HCT116 (cell line): Measurements from ENCODE around the gene AGRP. TPM values are rescaled to one million over a fixed set of nuclear protein-coding genes. Genes with fewer than 3 reads are reported as not detected.

Experiments
- ATAC-seq: fragments of 200-7000 bp; cut with Tn5 transposase; 2 replicates; pipeline ENCODE4 v1.9.1; 2020; ENCODE audit warnings: mild to moderate bottlenecking, moderate library complexity
- BruUV-seq: library from RNA; stranded (reverse); fragments of 400-500 nt; replicated peaks from 2 replicates; lab custom pipeline; 2021; lab: Mats Ljungman, UMichigan
- CTCF ChIA-PET: fragments of 300-600 bp; sonication (Branson Sonifier 250); formaldehyde crosslinking; loops from one replicate; lab custom pipeline; 2021; ENCODE audit warnings: antibody characterized with exemption; lab: Charles Lee
- POLR2A ChIA-PET: fragments of 300-600, 350-600 bp; sonication (Branson Sonifier 250); formaldehyde crosslinking; loops from one replicate; lab custom pipeline; 2021; ENCODE audit warnings: antibody characterized with exemption; lab: Charles Lee
- RAD21 ChIA-PET, 2 experiments: fragments of 300-600 bp; sonication (Branson Sonifier 250); formaldehyde crosslinking; loops; one replicate each; lab custom pipeline; 2023; ENCODE audit warnings: low total read pairs in 2 of 2; ENCODE audit not compliant: uncharacterized antibody in 2 of 2, unreplicated experiment in 2 of 2, low non-redundant PET in 1 of 2; lab: Charles Lee
- DNase-seq: peaks from one replicate; pipeline ENCODE4 v3.0.0-alpha.2; 2010; ENCODE audit warnings: low read depth, low spot score
- H2AFZ ChIP-seq: fragments of 200-600 bp; shearing (Covaris generic), sonication (generic); 2 replicates; pipeline ENCODE4 v1.6.1; 2017; ENCODE audit warnings: low read depth, mixed run types, mixed read lengths, antibody characterized with exemption, low read length; ENCODE audit not compliant: poor library complexity, severe bottlenecking
- H3K27ac ChIP-seq: 2 replicates; pipeline ENCODE4 v1.5.1; 2012; ENCODE audit warnings: low read depth, low read length
- H3K27me3 ChIP-seq: fragments of 200-600 bp; sonication (generic); 2 replicates; pipeline ENCODE4 v1.6.1; 2016; ENCODE audit warnings: mixed run types, low read length, mixed read lengths; ENCODE audit not compliant: insufficient read depth
- H3K36me3 ChIP-seq, 2 experiments: fragments of 200-500 bp in 1 of 2; fragments of 200-600 bp in 1 of 2; sonication (Bioruptor generic) in 1 of 2; sonication (generic) in 1 of 2; 2 replicates each; pipeline versions ENCODE4 v1.5.1 to v1.6.1; 2014 to 2016; ENCODE audit warnings: low read length in 2 of 2, inconsistent platforms in 1 of 2, mixed read lengths in 1 of 2, mixed run types in 1 of 2; ENCODE audit not compliant: insufficient read depth in 2 of 2, control insufficient read depth in 1 of 2
- H3K4me1 ChIP-seq, 2 experiments: fragments of 200-600 bp in 1 of 2; sonication (generic) in 1 of 2; 2 replicates each; pipeline versions ENCODE4 v1.5.1 to v1.6.1; 2012 to 2017; ENCODE audit warnings: low read length in 2 of 2, inconsistent platforms in 1 of 2, mild to moderate bottlenecking in 1 of 2, mixed read lengths in 1 of 2, mixed run types in 1 of 2, moderate library complexity in 1 of 2; ENCODE audit not compliant: insufficient read depth in 2 of 2, control insufficient read depth in 1 of 2
- H3K4me2 ChIP-seq: fragments of 200-600 bp; sonication (generic); 2 replicates; pipeline ENCODE4 v1.6.1; 2017; ENCODE audit warnings: mixed run types, low read length, mixed read lengths
- H3K4me3 ChIP-seq, 2 experiments: fragments of 200-600 bp in 1 of 2; sonication (generic) in 1 of 2; replicated peaks in 1 of 2; 2 replicates each; pipeline ENCODE4 v1.5.1; 2011 to 2016; ENCODE audit warnings: low read length in 2 of 2, control low read depth in 1 of 2, low read depth in 1 of 2, mild to moderate bottlenecking in 1 of 2, mixed read lengths in 1 of 2, mixed run types in 1 of 2
- H3K79me2 ChIP-seq: fragments of 200-600 bp; sonication (generic); 2 replicates; pipeline ENCODE4 v1.6.1; 2017; ENCODE audit warnings: mild to moderate bottlenecking, mixed run types, low read length, moderate library complexity, mixed read lengths; ENCODE audit not compliant: insufficient read depth
- H3K9ac ChIP-seq: fragments of 200-600 bp; sonication (generic); 2 replicates; pipeline ENCODE4 v1.6.1; 2016; ENCODE audit warnings: low read length, mixed read lengths
- H3K9me2 ChIP-seq: fragments of 200-600 bp; sonication (generic), shearing (Covaris generic); 2 replicates; pipeline ENCODE4 v1.6.1; 2017; ENCODE audit warnings: mixed run types, mild to moderate bottlenecking, moderate library complexity; ENCODE audit not compliant: insufficient read depth
- H3K9me3 ChIP-seq, 2 experiments: fragments of 200-500 bp in 1 of 2; fragments of 200-600 bp in 1 of 2; sonication (Bioruptor generic) in 1 of 2; sonication (generic) in 1 of 2; 2 replicates each; pipeline ENCODE4 v1.6.1; 2014 to 2017; ENCODE audit warnings: low read length in 2 of 2, mixed read lengths in 2 of 2, inconsistent platforms in 1 of 2, low read depth in 1 of 2, mild to moderate bottlenecking in 1 of 2, mixed run types in 1 of 2, moderate library complexity in 1 of 2; ENCODE audit not compliant: control insufficient read depth in 1 of 2, insufficient read depth in 1 of 2
- H4K20me1 ChIP-seq: fragments of 200-600 bp; sonication (generic), shearing (Covaris generic); 2 replicates; pipeline ENCODE4 v1.6.1; 2017; ENCODE audit warnings: mixed run types, mild to moderate bottlenecking, moderate library complexity; ENCODE audit not compliant: insufficient read depth
- CTCF ChIP-seq, 3 experiments: fragments of 200-600 bp in 1 of 3; sonication (generic) in 1 of 3; IDR thresholded peaks in 2 of 3; conservative IDR thresholded peaks in 1 of 3; 2 replicates each; pipeline ENCODE4 v1.5.1; 2012 to 2017; ENCODE audit warnings: low read depth in 2 of 3, low read length in 2 of 3, antibody characterized with exemption in 1 of 3, borderline replicate concordance in 1 of 3, control low read depth in 1 of 3, mild to moderate bottlenecking in 1 of 3, mixed read lengths in 1 of 3, mixed run types in 1 of 3, moderate library complexity in 1 of 3; ENCODE audit not compliant: insufficient read depth in 1 of 3
- ELF1 ChIP-seq: IDR thresholded peaks from 2 replicates; pipeline ENCODE4 v1.6.1; 2012; ENCODE audit warnings: low read depth, borderline replicate concordance
- FOSL1 ChIP-seq: IDR thresholded peaks from 2 replicates; pipeline ENCODE4 v1.6.1; 2012; ENCODE audit warnings: low read depth
- POLR2A ChIP-seq: IDR thresholded peaks from 2 replicates; pipeline ENCODE4 v1.7.0; 2011; ENCODE audit warnings: borderline replicate concordance; ENCODE audit not compliant: insufficient read depth, insufficient read length; ENCODE audit errors: extremely low read depth
- POLR2AphosphoS5 ChIP-seq: IDR thresholded peaks from 2 replicates; pipeline ENCODE4 v1.6.1; 2011; ENCODE audit warnings: mild to moderate bottlenecking, low read depth, low read length, moderate library complexity
- SP1 ChIP-seq: IDR thresholded peaks from 2 replicates; pipeline ENCODE4 v1.6.1; 2012; ENCODE audit warnings: low read depth
- TCF7L2 ChIP-seq: IDR thresholded peaks from 2 replicates; pipeline ENCODE4 v1.7.0; 2011; ENCODE audit warnings: borderline replicate concordance, inconsistent platforms; ENCODE audit not compliant: insufficient read depth, insufficient read length; ENCODE audit errors: extremely low read depth
- YY1 ChIP-seq: IDR thresholded peaks from 2 replicates; pipeline ENCODE4 v1.6.1; 2011; ENCODE audit warnings: low read length, low read depth, moderate library complexity, mild to moderate bottlenecking; ENCODE audit not compliant: insufficient replicate concordance; ENCODE audit errors: extremely low read depth
- ZNF274 ChIP-seq: fragments of 200-500 bp; sonication (Bioruptor generic); IDR thresholded peaks from 2 replicates; pipeline ENCODE4 v1.6.1; 2014; ENCODE audit warnings: mild to moderate bottlenecking, low read depth, low read length, inconsistent platforms
- intact Hi-C: fragments of 100-400 bp; cut with micrococcal nuclease; formaldehyde crosslinking; loops from 2 replicates; pipeline ENCODE4 v1.10.0; 2022
- total RNA-seq: library from RNA; stranded (reverse); gene quantifications from one replicate; pipeline ENCODE4 v1.2.1, GENCODE V29; 2021; ENCODE audit not compliant: unreplicated experiment

AGRP gene
- total RNA-seq, 1 experiment from 2014 or later: not detected

- DNase-seq: no peak
- no peak overlapping the region for H3K4me2 ChIP-seq
- CTCF ChIA-PET: interaction anchor here (1.0 to 3.5 kb wide), 8 partner anchors 8 to 553 kb away, joined by 3 to 41 read pairs (median 6); partner anchors contain the start of genes CTCF and HSD11B2
- TF ChIP-seq FOSL1: no peak
- TF ChIP-seq ELF1: no peak
- TF ChIP-seq CTCF (IDR thresholded peaks at IDR 0.05 in 2 of 3, conservative IDR thresholded peaks at IDR 0.05 in 1 of 3; ENCODE audit: borderline replicate concordance in 1 of 3, insufficient read depth in 1 of 3, low read depth in 2 of 3, low read length in 2 of 3): no peak
- no peak for TF ChIP-seq TCF7L2
- no peak for TF ChIP-seq YY1
- no peak for TF ChIP-seq POLR2AphosphoS5
- no peak for TF ChIP-seq ZNF274
- TF ChIP-seq SP1: no peak
- TF ChIP-seq POLR2A: no peak
- TF ChIP-seq, all 23 proteins: peak for 0
- BruUV-seq: no TSS peak
- Histone ChIP-seq H3K27me3 (no peaks in the 10 kb centered on the region), H3K4me3 (no peak overlapping the region), H2AFZ (no peak overlapping the region), H3K36me3 (no peaks in the 10 kb centered on the region), H3K4me1 (peaks cover 0 to 3% of the 10 kb centered on the region in 2 experiments; a peak in 1 of 4 replicates), H3K9me3 (no peaks in the 10 kb centered on the region), H3K9me2 (no peaks in the 10 kb centered on the region), H3K79me2 (no peaks in the 10 kb centered on the region), H4K20me1 (no peaks in the 10 kb centered on the region), H3K27ac (no peak overlapping the region), H3K9ac (no peak overlapping the region)
- ChIA-PET POLR2A (no interaction called here), RAD21 (interaction anchor here (0.7 to 2.0 kb wide), 2 partner anchors 20 to 288 kb away, joined by 5 to 7 read pairs; no protein-coding TSS in a partner anchor)
- ATAC-seq: no peak
- intact Hi-C loops: no loop called here
Measured at GRCh38 chr16:67448580-67448979, 34.8 kb downstream of the AGRP start.
